Left hindlimb (tissue), 1 donor: ENCODE results near the gene BSX.

ENCODE experiments used
- DNase-seq: peaks from one replicate; pipeline ENCODE4 v3.0.0-alpha.2; 2018

Gene BSX

DNA sequence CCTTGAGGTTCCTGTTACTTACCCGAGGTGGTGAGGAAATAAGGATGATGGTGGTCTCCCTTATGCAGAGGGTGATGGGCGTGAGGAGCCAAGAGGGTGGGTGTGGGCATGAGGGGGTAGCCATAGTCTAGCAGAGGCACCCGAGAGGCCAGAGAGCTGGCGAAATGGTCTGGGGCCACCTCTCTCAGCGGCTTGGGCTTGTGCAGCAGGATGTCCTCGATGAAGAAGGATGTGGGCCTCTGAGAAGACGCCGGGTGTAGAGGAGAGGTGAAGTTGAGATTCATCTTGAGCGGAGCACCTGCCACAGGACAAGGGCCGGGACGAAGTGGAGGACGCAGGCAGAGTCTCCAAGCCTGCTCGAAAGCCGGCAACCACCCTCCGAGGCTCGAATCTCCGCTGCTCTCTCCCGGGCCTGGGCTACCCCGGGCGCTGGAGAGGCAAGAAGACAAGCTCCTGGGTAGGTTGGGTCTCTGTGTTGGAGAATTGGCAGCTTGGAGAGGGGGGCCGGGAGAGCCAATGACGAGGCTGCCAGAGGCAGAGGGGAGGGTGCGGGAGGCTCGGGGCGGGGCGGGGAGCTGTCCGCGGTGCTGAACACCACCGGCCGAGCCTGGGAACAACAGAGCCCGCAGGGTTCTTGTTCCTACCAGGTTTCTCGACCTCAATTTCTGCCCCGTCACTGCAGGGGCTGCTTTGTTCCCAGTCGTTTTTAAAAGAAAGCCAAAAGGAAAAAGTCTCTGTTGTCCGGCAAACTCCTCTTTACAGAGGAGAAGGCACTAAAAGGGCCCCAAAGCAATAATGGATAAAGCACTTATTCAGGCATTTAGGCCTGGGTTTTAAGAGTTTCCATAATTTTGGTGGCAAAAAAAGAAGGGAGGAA lies at the start of gene BSX:
Gene BSX (minus strand): TSS at position 447 of the 877 bp plus-strand sequence. CDS start 163 bp downstream, at position 284.
- DNase-seq, result peak; percentile 83

DNA sequence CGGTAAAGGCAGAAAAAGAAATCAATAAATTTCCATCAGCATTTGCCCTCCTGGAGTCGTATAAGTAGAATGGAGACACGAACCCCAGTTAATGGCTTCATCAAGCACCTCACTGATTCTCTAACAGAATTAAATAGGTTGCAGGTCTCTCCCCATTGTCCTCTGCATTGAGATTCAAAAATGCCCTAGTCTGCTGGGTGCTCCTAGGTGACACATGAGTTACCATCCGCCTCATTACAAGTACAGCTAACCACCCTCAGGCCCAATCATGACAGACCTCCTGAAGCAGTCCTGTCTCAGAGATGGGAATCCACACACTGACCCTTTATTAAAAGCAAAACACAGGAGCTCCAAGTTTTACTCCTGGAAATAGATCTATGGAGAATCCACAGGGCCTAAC lies 48.9 kb upstream of the BSX start:
- DNase-seq, result no peak

DNA sequence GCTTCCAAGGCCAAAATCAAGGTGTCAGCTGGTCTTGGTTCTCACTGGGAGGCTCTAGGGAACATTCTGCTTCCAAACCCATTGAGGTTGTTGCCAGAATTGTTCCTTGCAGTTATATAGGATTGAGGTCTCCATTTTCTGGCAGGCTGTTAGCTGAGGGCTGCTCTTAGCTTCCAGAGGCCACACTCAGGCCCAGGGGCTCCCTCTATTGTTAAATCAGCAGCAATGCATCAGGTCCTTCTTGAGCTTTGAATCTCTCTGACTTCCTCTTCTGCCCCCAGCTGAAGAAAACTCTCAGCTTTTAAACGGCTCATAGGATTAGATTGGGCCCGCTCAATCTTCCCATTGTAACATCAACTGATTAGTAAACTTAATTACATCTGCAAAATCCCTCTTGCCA lies 39.3 kb upstream of the BSX start:
- no peak for DNase-seq

DNA sequence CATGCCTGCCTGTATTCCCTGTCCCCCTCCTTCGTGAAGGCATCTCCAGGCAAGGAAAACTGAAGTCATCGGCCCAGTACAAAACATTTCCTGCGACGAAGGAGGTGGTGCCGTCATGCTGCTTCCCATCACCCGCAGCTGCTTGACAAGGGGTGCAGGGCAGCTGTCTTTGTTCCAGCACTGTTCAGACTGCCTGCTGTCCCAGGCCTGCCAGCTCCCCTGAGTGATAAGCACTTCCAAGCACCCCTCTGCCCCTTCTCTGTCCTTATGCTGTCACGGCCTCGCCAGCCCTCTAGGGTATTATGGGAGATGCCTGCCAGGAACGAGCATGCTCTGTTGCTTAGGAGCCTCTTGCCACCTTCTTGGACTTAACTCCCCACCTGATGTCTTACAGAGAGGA lies 37.1 kb upstream of the BSX start:
- no peak for DNase-seq

DNA sequence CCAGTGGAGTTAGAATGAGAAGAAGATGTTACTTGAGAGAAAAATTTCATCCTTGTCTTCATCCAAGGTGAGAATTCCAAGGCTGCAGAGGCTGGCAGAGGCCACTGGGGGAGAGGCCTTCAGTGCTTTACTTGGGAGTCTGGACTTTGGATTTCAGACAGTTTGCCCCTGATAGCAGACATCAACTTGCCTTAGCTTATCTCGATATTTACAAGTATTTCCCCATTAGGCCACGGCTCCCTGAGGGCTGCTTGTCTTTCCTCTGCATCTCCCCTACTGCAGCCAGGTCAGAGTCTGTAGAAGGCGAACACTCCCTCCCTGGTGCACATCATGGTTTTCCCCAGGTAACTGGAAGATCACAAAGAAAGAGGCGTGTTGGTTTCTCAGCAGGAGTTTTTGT lies 29.9 kb upstream of the BSX start:
- no peak for DNase-seq

DNA sequence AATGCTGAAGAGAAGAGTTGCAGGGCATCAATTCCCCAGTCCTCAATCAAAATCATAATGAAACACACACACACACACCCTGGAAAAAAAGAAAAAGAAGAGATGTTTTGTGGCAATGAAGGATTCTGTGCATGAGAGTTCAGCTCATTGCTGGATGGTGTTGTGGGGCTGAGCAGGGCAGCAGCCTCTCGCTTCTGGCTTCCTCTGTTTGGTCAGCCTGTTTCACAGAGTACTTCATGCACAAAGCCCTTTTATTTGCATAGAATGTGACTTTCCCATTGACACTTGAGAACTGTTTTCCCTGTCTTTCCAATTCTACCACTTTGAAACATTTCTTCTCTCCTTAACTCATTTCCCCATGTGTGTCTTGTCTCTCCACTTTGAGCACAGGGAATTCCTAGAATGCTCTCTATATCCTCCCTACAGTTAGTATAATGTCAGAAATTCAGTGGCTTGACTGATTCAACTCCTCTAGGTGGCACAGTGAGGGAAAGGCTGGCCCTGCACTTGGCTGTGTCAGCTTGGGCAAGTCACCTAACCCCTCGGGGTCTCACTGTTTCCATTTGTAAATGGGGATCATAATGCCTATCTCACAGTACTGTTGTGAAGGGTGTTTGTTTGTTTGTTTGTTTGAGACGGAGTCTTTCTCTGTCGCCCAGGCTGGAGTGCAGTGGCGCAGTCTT lies 25.4 kb upstream of the BSX start:
- DNase-seq, result no peak

DNA sequence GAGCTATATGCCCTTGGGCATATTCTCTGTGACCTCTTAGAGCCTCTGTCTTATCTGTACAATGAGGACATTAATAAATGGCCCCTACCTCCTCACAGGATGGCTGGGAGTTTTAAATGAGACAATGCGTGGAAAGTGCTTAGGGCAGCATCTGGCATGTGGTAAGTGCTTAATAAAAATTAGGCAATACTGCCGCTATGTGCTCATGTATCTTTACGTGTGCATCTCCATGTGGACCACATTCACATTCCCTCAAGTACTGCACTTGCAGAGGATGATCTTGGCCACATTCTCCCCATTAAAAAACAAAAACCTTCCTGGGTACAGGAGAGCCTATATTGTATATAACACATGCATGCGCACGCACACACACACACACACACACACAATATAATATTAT lies 19.1 kb upstream of the BSX start:
- no peak for DNase-seq

DNA sequence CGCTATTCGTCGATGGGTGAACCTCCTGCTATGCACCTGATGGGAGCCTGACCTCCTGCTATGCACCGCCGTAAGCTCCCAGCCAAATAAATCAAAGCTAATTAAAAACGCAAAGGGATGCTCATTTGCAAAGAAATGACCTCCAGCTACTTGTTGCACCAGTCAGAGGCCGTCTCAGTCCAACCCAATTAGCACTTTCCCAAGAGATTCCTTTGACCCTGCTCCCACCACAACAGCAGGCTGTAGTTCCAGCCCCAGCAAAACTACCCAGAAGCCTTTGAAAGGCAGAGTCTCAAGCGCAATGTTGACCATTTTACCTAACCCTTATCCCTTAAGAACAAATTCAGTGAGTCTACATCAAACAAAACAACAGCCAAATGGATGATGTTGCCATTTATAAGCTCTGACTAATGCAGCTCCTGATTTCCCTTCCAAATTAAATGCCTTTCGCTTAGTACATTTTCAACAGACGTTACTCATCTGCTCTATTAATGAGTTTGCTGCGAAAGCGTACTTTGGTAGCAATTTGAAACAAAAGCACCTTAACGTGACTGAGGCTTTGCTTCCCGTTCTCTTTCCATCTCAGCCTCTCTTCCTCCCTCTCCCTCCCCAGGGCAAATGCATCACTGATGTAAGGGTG lies 17.2 kb upstream of the BSX start:
- DNase-seq, result no peak

DNA sequence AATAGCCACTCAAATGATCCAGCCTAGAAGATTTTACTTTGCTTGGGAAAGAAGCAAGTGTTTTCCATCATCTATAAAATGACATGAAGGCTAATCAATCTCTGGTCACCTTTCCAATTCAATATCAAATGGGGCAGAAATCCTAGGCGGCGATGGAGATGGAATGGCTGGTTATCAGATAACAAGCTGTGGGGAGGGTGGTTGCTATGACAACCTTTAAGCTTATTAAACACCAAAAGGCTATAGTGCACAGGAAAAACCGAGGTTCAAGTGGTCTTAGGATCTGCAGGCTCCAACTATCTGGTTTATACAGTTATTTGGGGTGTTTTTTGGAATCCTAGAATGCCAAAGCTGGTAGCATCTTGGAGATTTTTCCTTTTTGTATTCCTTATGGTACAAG lies 13.9 kb upstream of the BSX start:
- DNase-seq, result no peak

DNA sequence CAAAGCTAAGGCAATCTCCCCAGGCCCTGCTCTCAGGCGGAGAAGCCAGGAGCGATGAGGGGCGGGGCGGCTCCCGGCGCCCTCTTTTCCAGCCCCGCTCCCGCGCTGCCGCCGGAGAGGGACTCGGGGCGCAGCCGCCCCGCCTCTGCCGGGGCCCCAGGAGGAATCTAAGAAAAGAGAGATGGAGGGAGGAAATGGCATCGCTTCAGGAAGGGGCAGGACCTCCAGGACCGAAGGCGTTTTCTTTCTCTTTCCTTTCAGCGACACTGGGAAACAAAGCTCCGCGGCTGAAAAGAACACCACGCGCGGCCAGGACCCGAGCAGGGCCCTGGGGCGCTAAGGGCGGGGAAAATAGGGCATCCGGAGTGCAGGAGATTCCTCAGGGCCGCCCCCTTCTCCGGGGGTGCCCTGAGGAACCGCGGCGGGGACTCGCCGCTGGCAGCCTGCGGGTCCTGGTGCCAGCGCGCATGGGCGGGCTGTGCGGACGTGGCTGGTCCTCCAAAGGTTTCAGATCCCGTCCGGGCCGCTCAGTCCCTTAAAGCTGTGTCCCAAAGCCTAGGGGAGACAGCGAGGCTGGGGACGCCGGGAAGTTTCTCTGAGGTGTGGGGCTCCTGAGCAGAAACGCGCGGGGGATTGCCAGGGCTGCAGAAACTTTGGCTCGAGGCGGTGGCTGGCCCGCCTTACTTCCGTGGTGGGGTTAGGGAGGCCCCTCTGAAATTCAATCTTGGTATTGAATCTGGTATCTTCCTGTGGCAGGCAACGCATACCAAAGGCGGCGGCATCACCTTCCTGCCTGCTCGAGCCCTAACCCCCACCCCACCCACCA lies 2.8 kb upstream of the BSX start:
- no peak for DNase-seq

DNA sequence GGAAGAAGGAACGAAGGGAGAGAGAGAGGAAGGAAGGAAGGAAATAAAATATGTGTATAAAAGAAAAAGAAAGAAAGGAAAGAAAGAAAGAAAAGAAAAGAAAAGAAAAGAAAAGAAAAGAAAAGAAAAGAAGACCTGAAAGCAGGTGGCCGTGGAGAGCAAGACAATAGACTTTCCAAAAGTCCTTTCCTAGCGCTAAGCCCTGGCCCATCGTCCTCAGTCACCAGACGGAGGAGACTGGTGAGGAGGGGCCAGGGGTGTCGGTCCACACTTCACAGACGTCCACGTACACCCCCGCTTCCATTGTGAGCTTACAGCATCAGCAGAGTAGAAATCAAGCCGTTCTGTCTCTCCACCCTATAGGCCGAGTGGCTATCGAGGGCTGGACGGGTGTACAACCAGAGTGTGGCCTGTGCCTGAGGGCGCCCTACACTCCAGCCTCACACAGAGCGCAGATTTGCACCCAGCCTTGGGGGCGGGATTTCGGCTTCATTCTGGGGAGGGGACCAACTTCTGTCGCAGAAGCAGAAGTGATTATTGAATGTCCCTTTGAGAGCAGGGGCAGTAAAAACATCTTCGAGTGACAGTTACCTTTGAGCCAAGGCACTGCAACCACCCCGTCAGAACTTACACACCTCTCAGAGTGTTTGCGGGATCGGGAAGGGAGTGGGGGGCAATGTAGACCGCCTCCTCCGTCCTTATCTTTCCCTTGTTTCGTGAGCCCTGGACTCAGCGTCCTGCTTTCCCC lies 2.0 kb upstream of the BSX start:
- no peak for DNase-seq

DNA sequence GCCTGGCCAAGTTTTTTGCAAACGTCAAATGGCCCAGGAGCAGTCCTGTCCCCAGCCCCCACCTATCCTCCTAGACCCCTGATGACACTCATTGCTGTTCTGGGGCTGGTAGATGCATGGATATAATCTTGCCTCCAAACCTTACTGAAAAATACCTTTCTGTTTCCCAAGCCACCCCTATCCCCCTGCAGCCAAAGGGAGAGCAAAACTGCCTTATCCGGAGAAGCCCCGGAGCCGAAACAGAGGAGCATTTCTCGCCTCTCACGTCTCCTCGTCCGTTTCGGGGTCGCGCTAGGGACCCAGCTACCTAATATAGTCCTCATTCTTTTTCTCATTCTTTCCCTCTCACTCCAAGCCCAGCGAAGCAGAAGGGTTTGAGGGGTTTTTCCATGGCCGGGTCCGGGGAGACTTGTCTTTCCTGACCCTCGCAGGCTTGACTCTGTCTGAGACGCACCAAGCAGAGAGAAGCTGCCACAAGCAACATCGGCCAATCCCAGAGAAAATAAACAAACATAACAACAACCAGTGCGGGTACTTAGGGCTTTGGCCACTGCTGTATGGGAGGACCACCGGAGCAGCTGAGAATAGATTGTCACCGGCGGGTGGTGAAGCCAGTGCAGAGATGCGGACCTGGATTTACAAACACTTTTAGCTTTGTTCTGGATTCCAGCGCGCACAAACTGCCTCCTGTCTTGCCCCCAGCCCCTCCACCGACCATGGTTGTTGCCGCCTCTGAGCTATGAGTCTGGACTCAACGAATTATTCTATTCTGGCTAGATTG lies 1.6 kb downstream of the BSX start:
- DNase-seq, result no peak

DNA sequence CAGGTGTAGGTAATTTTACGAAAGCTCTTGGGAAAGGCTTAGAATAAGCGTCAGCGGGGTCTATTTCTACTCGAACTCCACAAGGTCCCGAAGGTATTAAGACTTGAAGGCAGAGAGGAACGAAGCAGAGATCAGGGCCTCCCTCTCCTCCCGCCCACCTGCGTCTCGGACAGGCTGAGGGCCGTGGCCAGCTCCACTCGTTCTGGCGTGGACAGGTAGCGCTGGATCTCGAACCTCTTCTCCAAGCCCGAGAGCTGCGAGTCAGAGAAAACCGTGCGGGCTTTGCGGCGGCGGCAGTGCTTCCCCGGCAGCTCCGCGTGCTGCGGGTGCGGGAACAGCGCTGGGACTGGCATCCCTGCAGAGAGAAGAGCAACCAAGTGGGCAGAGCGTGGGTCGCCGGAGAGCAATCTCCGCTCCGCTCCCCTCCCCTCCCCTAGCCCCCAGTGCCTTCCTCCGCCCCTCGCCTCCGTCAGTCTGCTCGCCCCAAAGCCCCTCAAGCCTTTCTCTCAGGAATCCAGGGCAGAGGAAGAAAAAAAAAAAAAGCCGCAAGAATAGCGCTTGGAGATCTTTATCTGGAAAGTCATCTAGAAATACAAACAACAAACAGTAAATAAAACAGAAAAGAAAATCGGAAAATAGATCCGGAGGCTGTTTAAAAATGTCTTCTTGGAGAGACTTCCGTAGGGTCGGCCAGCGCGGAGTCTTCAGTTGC lies 2.4 kb downstream of the BSX start:
- DNase-seq, result no peak

DNA sequence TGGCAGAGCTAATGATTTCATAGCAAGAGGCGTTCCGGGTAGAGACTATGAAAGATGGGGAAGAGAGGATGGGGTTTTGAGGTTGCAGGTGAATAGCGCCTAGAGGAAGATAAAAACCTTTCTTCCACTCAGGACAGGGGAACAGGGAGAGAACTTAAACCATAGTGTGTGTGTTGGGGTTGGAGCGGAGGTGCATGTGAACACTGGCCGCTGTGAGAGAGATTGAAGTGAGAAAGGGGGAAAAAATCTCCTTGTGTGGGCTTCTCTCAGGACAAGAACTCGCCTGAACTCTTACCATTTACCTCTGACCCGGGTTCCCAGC lies 3.4 kb downstream of the BSX start:
- no peak for DNase-seq

DNA sequence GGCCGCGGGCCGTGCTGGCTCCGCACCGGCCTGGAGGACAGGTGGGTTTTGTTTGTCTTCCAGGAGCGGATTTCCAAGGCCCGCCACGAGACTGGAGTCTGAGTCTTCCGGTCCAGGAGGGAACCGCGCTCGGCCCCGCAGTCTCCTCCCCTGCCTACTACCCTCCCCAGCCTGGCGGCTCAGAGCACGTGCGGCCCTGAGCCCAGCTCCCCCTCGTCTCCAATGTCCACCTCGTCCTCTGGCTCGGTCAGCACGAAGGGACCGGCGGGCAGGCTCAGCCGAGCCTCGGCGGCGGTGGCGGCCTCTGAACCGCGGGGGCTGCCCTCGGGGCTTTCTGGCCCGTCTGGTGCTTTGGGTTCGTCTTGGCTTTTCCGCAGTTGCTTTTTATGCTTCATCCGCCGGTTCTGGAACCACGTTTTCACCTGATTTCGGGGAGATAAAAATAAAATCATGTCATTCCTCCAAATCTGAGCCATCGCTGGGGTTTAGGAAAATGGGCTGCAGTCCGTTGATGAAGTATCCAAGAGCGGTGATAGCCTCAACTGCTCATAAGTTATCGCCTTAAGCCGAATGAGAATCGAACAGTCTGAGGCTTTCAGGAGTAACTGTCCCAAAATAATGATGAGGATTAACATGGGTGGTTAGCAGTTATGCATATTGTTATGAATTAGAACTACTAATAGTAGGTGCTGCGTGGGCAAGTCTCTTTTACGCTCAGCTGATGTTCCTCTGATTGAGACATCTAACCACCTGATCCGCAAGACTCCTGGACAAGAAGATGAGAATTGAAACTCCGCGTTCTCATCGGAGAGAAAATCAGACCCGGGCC lies 4.0 kb downstream of the BSX start:
- DNase-seq, result no peak

DNA sequence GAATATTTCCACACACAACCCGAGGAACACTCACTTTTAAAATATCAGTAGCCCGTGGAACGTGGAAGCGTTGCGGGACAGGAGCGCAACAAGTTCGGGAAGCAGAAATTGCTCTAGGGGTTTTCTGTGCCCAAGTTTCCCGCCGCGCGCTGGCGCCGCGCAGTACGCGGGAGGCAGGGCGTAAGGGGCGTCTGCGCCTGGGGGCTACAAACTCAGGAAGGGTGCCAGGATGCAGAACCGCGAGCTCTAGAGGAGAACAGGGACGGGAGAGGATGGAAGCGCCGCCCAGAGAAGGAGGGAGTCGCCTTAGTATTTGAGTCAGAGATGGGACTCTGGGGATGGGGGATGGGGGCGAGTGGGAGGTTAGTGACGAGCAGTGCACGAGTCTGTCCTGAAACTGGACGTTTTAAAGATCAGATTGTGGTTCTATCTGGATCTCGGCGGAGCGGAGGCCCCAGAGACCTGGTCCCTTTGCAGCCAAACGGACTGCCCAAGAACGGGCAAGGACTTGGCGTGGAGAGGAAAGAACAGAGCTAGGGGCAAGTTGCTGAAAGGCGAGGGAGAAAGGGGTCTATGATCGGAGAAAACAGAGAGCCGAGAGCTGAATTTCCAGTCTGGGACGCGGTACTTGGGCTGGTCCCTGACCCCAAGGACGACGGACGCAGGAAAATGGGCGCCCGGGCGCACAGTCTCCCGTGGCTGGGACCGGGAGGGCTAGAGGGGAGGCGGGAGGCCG lies 4.7 kb downstream of the BSX start:
- DNase-seq, result no peak

DNA sequence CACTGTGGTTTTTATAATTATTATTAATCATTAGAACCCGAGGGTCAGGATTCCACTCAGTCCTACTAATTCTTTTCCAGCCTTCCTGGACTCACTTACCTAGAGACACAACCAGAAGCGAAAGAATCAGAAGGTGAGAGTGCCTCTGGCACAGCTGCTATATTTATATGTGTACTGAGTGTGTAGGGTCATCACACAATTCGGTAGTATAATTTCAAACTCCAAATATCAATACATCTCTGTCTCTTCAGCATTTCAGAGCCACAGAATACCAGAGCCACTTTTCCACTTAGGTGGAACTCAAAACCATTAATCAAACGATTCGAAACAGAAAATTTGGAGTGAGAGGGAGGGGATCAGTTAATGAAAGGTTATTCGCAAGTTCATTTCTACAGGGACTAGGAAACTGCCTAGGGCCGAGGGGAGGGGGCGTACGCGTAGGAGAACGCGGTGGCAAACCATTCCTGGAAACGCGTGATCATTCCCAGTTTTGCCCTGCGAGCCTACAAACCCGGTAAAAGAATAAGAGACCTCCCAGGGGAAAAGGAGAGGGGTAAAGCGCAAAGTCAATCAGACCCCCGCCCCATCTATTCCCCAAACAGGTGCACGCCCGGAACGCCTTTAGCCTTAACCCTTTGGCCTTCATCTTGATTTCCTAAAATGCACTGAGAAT lies 5.4 kb downstream of the BSX start:
- DNase-seq, result no peak

DNA sequence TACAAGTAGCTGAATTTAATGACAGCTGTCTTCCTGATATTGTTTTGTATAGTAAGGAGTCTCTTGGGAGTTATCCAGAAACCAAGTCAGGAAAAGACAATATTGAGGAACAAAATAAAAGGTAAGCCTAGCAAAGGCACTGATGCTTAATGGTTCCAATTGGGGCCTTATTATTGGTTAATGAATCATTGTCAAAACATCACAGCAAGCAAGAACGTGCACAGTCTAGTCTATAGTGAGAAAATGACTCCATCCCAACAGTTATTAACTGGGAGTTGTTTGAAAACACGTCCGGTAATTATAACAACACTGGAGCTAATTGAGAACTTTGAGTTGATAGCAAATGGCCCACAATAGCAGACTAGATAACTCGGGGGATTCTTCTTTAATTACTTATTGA lies 17.7 kb downstream of the BSX start:
- no peak for DNase-seq

DNA sequence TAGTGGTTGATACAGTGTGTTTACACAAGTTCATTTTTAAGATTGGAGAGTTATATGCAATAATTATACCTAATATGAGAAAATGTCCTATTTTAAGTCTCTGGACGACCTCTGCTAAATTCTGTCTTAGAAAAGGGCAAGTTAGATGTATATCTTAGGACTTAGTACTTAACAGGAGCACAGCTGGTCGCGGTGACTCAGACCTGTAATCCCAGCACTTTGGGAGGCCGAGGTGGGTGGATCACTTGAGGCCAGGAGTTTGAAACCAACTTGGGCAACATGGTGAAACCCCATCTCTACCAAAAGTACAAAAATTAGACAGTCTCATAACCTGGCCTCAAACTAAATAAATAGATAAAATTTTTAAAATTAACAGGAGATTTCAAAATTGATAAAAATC lies 27.2 kb downstream of the BSX start:
- no peak for DNase-seq
